Thymus (tissue), 11 donors: ENCODE measurements around the gene CRMP1. TPM values are rescaled to one million over a fixed set of nuclear protein-coding genes. Genes with fewer than 3 reads are reported as not detected.
A peak's percentile ranks its signal among the peaks of the same experiment; 100 is the strongest.

Experiments used
- DNase-seq, 9 donors: peaks; one replicate each; pipeline ENCODE4 v3.0.0-alpha.2; 2013; ENCODE audit warnings: low spot score in 9 of 9, low read depth in 6 of 9, missing footprints in 1 of 9
- H3K27ac ChIP-seq, 2 donors: one replicate each; pipeline ENCODE4 v1.5.1; 2013; ENCODE audit warnings: control low read depth in 1 of 2, low read depth in 1 of 2, low read length in 1 of 2, mild to moderate bottlenecking in 1 of 2, moderate library complexity in 1 of 2
- H3K27me3 ChIP-seq, 2 donors: one replicate each; pipeline ENCODE4 v1.5.1; 2013; ENCODE audit warnings: low read length in 1 of 2; ENCODE audit not compliant: control insufficient read depth in 2 of 2, insufficient read depth in 1 of 2
- H3K36me3 ChIP-seq, 2 donors: one replicate each; pipeline ENCODE4 v1.5.1; 2013; ENCODE audit warnings: low read length in 1 of 2, mild to moderate bottlenecking in 1 of 2, moderate library complexity in 1 of 2; ENCODE audit not compliant: control insufficient read depth in 2 of 2, insufficient read depth in 2 of 2
- H3K4me1 ChIP-seq, 2 donors: one replicate each; pipeline ENCODE4 v1.5.1; 2013; ENCODE audit warnings: low read length in 2 of 2; ENCODE audit not compliant: control insufficient read depth in 2 of 2, insufficient read depth in 2 of 2
- H3K4me3 ChIP-seq, 2 donors: one replicate each; pipeline ENCODE4 v1.5.1; 2013; ENCODE audit warnings: low read length in 2 of 2, control low read depth in 1 of 2, mild to moderate bottlenecking in 1 of 2
- H3K9me3 ChIP-seq, 2 donors: one replicate each; pipeline ENCODE4 v1.5.1; 2013; ENCODE audit warnings: low read length in 1 of 2, mild to moderate bottlenecking in 1 of 2; ENCODE audit not compliant: control insufficient read depth in 2 of 2, insufficient read depth in 1 of 2
- WGBS: extraction: QIAGEN DNeasy Blood & Tissue Kit; methylation state at CpG from one replicate; pipeline ENCODE4 v1.1.7; 2013; 5-methylcytosine and 5-hydroxymethylcytosine counted together
- polyA plus RNA-seq: library from polyadenylated mRNA; stranded (reverse); fragments of 200-250 nt; gene quantifications from one replicate; pipeline ENCODE4 v1.2.3, GENCODE V29; 2013
- total RNA-seq: library from RNA; stranded (reverse); fragments of 120-200 nt; gene quantifications from one replicate; pipeline ENCODE4 v1.2.4, GENCODE V29; 2013
- donor health status: healthy.

CRMP1 gene
- total and polyA plus RNA-seq, 2 donors, result 1.7 to 7.0 TPM

GRCh38 chr4:5887011-5887360, 5.9 kb downstream of the CRMP1 start:
- H3K4me1 ChIP-seq, result no peaks in the 10 kb centered on the region
- no peak overlapping the region for H3K27ac ChIP-seq
- H3K9me3 ChIP-seq, result no peaks in the 10 kb centered on the region
- no peak overlapping the region for H3K4me3 ChIP-seq
- no peak for DNase-seq
- H3K27me3 ChIP-seq, result peaks cover 58 to 66% of the 10 kb centered on the region in 2 donors
- WGBS, result 45% methylated on average over 8 of the region's 8 CpGs
- H3K36me3 ChIP-seq, result no peaks in the 10 kb centered on the region

GRCh38 chr4:5885733-5886132, 7.2 kb downstream of the CRMP1 start:
- no peak overlapping the region for H3K4me3 ChIP-seq
- H3K36me3 ChIP-seq, result no peaks in the 10 kb centered on the region
- no peak for DNase-seq
- no peaks in the 10 kb centered on the region for H3K4me1 ChIP-seq
- H3K27ac ChIP-seq, result no peak overlapping the region
- WGBS, result 58% methylated on average over 3 of the region's 3 CpGs
- peaks cover 46 to 53% of the 10 kb centered on the region in 2 donors for H3K27me3 ChIP-seq
- H3K9me3 ChIP-seq, result no peaks in the 10 kb centered on the region

GRCh38 chr4:5884796-5885195, 8.1 kb downstream of the CRMP1 start:
- no peaks in the 10 kb centered on the region for H3K9me3 ChIP-seq
- no peaks in the 10 kb centered on the region for H3K36me3 ChIP-seq
- H3K4me1 ChIP-seq, result no peaks in the 10 kb centered on the region
- 56% methylated on average over 7 of the region's 7 CpGs for WGBS
- H3K27ac ChIP-seq, result no peak overlapping the region
- no peak for DNase-seq
- H3K27me3 ChIP-seq, result peaks cover 36 to 44% of the 10 kb centered on the region in 2 donors
- H3K4me3 ChIP-seq, result no peak overlapping the region

DNA sequence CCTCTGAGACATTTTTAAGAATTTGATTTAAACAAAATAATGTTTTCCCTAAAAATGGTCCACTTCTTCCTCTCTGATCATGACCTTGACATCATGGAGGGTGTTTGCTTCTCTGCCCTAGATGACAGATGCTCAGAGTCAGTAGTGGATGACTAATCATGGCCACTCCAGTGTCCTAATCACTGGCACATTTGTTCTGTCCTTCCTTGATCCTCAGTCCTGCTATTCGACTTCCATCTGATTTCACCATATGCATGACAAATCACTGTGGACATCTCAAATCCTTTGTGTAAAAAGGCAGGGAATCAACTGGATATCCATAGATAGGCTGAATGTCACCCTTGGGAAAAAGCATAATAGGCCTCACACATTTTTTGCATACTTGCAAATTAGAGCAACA, 9.0 kb downstream of the CRMP1 start:
- no peak for DNase-seq
- Histone ChIP-seq H3K27me3 (peaks cover 28 to 35% of the 10 kb centered on the region in 2 donors), H3K27ac (no peak overlapping the region), H3K9me3 (no peaks in the 10 kb centered on the region), H3K4me1 (no peaks in the 10 kb centered on the region), H3K4me3 (no peak overlapping the region), H3K36me3 (no peaks in the 10 kb centered on the region)
- 85% methylated on average over 1 of the region's 1 CpG for WGBS

GRCh38 chr4:5882947-5883346, 9.9 kb downstream of the CRMP1 start:
- Histone ChIP-seq H3K4me1 (no peaks in the 10 kb centered on the region), H3K27me3 (peaks cover 18 to 25% of the 10 kb centered on the region in 2 donors), H3K9me3 (no peaks in the 10 kb centered on the region), H3K27ac (no peak overlapping the region), H3K36me3 (no peaks in the 10 kb centered on the region), H3K4me3 (no peak overlapping the region)
- no peak for DNase-seq
- WGBS, result 85% methylated on average over 3 of the region's 3 CpGs

DNA sequence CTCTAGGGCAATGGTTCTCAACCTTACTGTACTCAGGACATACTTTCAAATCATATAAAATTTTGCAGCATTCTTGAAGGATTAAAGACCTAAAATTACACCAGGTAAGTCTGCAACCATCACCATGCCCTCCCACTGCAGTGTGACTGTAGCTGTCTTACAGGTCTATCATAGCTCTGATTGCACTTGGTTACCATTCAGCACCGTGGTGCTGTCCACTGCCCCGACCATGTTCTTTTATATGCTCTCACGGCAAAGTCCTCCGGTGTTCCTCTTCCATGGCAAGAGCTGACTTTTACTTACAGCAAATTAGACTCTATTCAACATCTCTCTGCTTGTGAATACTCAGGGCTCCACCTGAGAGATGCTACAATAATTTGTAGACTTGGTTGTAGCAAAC, 11.5 kb downstream of the CRMP1 start:
- 46% methylated on average over 4 of the region's 4 CpGs for WGBS
- no peaks in the 10 kb centered on the region for H3K36me3 ChIP-seq
- H3K27ac ChIP-seq, result no peak overlapping the region
- no peak overlapping the region for H3K4me3 ChIP-seq
- no peaks in the 10 kb centered on the region for H3K9me3 ChIP-seq
- peaks cover 2 to 9% of the 10 kb centered on the region in 2 donors for H3K27me3 ChIP-seq
- DNase-seq, result no peak
- no peaks in the 10 kb centered on the region for H3K4me1 ChIP-seq

DNA sequence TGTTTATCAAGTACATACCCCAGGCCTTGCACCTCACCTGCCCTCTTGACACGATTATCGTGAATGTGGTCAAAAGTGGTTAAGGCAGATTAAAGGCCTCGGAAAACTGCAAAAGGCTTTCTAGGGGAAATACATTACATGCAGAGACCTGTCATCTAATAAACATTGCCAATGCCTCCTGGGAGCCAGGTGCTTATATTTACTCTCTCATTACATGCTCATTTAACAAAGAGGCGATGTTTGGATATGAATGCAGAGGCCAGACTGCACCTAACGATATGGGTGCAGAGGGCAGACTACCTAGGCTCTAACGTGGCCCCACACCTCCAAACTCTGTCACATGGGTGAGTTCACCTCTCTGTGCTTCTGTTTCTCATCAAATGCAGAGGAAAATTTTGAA, 14.5 kb downstream of the CRMP1 start:
- no peak overlapping the region for H3K4me3 ChIP-seq
- no peaks in the 10 kb centered on the region for H3K36me3 ChIP-seq
- H3K9me3 ChIP-seq, result no peaks in the 10 kb centered on the region
- no peaks in the 10 kb centered on the region for H3K4me1 ChIP-seq
- no peaks in the 10 kb centered on the region for H3K27me3 ChIP-seq
- no peak overlapping the region for H3K27ac ChIP-seq
- DNase-seq, result no peak
- WGBS, result 88% methylated on average over 6 of the region's 6 CpGs

DNA sequence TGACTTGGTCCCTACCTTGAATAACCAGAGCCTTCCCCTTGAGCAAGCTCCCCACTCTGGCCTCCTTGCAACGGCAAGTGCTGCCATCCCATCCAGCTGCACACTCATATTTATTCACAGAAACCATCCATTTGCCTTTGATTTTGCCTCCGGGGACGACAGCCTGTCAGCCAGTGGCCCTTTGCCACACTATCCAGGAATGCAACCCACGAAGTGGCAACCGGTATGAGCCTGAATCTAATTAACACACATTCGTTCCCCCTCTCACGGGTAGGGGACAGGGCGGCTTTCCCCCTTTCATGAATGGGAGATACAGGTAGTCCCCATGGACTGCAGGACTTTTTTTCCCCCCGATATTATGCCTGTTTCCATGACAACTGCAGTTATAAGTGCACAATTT, 15.5 kb downstream of the CRMP1 start:
- no peak overlapping the region for H3K4me3 ChIP-seq

DNA sequence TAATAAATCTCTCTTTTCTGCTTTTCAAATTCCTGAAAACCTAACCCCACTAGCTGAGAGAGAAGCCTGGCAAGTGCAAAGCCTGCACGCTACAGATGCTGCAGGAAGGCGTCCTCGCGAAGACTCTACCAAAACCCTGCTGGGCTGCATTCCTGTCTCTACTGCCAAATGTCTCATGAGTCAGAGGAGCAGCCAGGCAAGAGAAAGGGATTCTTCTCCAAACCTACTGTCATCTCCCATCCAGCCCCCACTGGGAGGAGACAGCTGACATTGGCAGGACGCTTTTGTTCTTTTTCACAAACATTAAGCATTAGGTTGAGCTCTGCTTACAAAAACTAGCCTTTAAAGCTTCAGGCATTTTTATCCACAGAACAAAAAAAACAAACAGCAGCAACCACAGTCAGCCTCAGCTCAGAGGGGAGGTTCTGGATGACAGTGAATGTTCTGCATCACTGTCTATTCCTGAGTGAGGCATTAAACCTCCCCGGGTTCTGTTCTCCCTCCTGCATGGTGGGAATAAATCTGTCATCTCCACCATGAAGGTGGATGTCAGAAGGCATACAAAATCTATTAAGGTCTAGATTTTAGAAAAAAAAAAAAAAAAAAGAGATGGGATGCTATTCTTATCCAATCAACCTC, 18.0 kb downstream of the CRMP1 start:
- 55% methylated on average over 6 of the region's 6 CpGs for WGBS
- no peaks in the 10 kb centered on the region for H3K36me3 ChIP-seq
- H3K4me3 ChIP-seq, result no peak overlapping the region
- no peak overlapping the region for H3K27ac ChIP-seq
- DNase-seq, result peak in 2 of 9 donors; percentile 3 to 12
- no peaks in the 10 kb centered on the region for H3K4me1 ChIP-seq
- no peaks in the 10 kb centered on the region for H3K27me3 ChIP-seq
- H3K9me3 ChIP-seq, result no peaks in the 10 kb centered on the region

More for the DNA sequence above, 15.5 kb downstream of the CRMP1 start:
- Histone ChIP-seq H3K4me1 (no peaks in the 10 kb centered on the region), H3K9me3 (no peaks in the 10 kb centered on the region), H3K36me3 (no peaks in the 10 kb centered on the region), H3K27me3 (no peaks in the 10 kb centered on the region), H3K27ac (no peak overlapping the region)
- WGBS, result 86% methylated on average over 9 of the region's 9 CpGs
- DNase-seq, result no peak
